Left lung (tissue), 10 donors: Measurements from ENCODE around the gene MYB. TPM values are rescaled to one million over a fixed set of nuclear protein-coding genes. Genes with fewer than 3 reads are reported as not detected.

ENCODE experiments used
- ATAC-seq: fragments of 200-7000 bp; cut with Tn5 transposase; one replicate; pipeline ENCODE4 v1.9.1; 2020; ENCODE audit warnings: moderate library complexity
- DNase-seq, 4 donors: peaks; one replicate each; pipeline ENCODE4 v3.0.0-alpha.2; 2013 to 2020
- H3K27ac ChIP-seq, 2 donors: fragments of 200-600 bp; sonication (generic) in 1 of 2; one replicate each; pipeline versions ENCODE4 v1.5.0 to v1.8.0; 2020 to 2021
- H3K27me3 ChIP-seq, 2 donors: fragments of 200-600 bp; sonication (generic) in 1 of 2; one replicate each; pipeline versions ENCODE4 v1.5.0 to v1.8.0; 2020 to 2021
- H3K36me3 ChIP-seq, 2 donors: fragments of 200-600 bp; sonication (generic) in 1 of 2; one replicate each; pipeline versions ENCODE4 v1.5.0 to v1.8.0; 2020 to 2021
- H3K4me1 ChIP-seq, 2 donors: fragments of 200-600 bp; one replicate each; pipeline ENCODE4 v1.8.0; 2021
- H3K4me3 ChIP-seq, 2 donors: fragments of 200-600 bp; sonication (generic) in 1 of 2; one replicate each; pipeline versions ENCODE4 v1.5.0 to v1.8.0; 2020 to 2021; ENCODE audit warnings: mild to moderate bottlenecking in 1 of 2
- H3K9me3 ChIP-seq, 2 donors: fragments of 200-600 bp; sonication (generic) in 1 of 2; one replicate each; pipeline versions ENCODE4 v1.5.0 to v1.8.0; 2020 to 2021
- intact Hi-C, 2 donors: fragments of 100-400 bp; cut with DNase I; formaldehyde crosslinking; loops; one replicate each; pipeline versions ENCODE4 v1.11.2 to v1.14.2; 2022
- polyA plus RNA-seq, 6 donors: library from polyadenylated mRNA; unstranded; fragments of 120-200 nt; gene quantifications; one replicate each; pipeline ENCODE4 v1.2.1, GENCODE V29; 2013; ENCODE audit not compliant: insufficient read length in 6 of 6
- total RNA-seq, 2 donors: library from RNA; stranded (reverse); fragmentation: NEBNext Ultra II Directional; extraction: Animal tissue kit (Norgen Biotek cat#: 25700); gene quantifications; one replicate each; pipeline ENCODE4 v1.2.1, GENCODE V29; 2021
- TF ChIP-seq, protein P1 (sequence below), 2 donors: fragments of 200-600 bp; sonication (generic) in 1 of 2; IDR thresholded peaks; one replicate each; pipeline versions ENCODE4 v1.5.0 to v1.8.0; 2021; ENCODE audit warnings: antibody characterized with exemption in 2 of 2
- donor health status: DM: no; HTN: yes; CAD: no.
- donor health status: DM: no; HTN: no; CAD: no.

The MYB gene
- total and polyA plus RNA-seq, 8 donors: 1.3 to 6.4 (median 3.7) TPM

DNA sequence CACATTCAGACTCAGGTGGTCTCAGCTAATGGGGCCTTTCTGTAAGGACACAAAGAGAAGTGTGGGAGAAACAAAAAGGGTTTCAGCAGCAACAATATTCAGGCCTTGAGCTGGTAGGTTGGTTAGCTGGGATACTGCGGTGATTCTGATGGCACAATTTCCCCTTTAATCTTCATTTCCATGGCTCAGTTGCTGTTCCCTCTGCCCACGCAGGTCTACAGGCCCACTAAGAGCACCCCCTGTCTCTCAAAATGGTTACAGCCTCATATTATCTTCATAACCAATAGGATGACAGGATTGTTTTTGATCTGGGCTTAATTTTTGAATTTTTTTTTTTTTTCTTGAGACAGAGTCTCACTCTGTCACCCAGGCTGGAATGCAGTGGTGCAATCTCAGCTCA is 48.9 kb downstream of the MYB start:
- H3K27me3 ChIP-seq: no peaks in the 10 kb centered on the region
- TF ChIP-seq, protein P1, sequence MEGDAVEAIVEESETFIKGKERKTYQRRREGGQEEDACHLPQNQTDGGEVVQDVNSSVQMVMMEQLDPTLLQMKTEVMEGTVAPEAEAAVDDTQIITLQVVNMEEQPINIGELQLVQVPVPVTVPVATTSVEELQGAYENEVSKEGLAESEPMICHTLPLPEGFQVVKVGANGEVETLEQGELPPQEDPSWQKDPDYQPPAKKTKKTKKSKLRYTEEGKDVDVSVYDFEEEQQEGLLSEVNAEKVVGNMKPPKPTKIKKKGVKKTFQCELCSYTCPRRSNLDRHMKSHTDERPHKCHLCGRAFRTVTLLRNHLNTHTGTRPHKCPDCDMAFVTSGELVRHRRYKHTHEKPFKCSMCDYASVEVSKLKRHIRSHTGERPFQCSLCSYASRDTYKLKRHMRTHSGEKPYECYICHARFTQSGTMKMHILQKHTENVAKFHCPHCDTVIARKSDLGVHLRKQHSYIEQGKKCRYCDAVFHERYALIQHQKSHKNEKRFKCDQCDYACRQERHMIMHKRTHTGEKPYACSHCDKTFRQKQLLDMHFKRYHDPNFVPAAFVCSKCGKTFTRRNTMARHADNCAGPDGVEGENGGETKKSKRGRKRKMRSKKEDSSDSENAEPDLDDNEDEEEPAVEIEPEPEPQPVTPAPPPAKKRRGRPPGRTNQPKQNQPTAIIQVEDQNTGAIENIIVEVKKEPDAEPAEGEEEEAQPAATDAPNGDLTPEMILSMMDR (IDR thresholded peaks at IDR 0.05): no peak
- ATAC-seq (no peak), DNase-seq (no peak)
- H3K4me3 ChIP-seq: no peak overlapping the region
- H3K4me1 ChIP-seq: no peaks in the 10 kb centered on the region
- H3K36me3 ChIP-seq: no peaks in the 10 kb centered on the region
- H3K9me3 ChIP-seq: no peaks in the 10 kb centered on the region
- intact Hi-C loops: no loop called here
- no peak overlapping the region for H3K27ac ChIP-seq

DNA sequence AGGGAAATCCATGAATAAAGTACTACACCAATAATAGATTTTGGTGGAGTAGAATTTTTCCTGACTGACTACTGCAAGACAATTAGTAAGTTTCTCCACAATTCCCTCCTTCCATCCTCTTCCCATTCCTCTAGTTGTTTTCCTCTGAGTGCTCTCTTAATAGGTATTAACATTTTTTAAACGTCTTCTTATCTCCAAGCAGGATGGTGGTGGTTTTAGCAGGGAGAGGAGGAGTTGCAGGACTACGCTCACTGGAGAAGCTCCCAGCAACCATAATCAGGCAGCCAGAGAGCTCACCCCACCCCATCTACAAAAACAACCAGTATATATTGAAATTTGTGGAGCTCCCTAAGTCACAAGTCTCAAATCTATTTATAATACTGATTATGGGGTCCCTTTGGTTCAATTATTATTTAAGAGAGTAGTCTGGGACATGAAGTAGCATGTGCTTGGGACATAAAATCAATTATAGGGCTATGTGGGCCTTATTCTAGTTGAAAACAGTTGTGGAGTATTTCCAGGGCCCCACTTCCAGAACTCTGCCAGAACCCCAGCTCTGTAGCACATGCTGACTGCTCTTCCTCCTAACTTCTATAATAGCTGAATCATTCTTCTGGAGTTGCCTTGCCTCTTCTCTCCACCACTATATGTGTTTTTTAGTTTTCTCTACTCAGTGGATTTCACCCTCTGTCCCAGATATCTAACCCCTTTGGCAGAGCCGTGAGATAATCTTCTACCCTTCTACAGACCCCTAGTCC is 49.8 kb downstream of the MYB start:
- H3K4me3 ChIP-seq: no peak overlapping the region
- H3K27ac ChIP-seq: no peak overlapping the region
- ATAC-seq (no peak), DNase-seq (no peak)
- TF ChIP-seq, protein P1 (IDR thresholded peaks at IDR 0.05): no peak
- no peaks in the 10 kb centered on the region for H3K4me1 ChIP-seq
- H3K27me3 ChIP-seq: no peaks in the 10 kb centered on the region
- no peaks in the 10 kb centered on the region for H3K36me3 ChIP-seq
- intact Hi-C loops: no loop called here
- H3K9me3 ChIP-seq: no peaks in the 10 kb centered on the region

DNA sequence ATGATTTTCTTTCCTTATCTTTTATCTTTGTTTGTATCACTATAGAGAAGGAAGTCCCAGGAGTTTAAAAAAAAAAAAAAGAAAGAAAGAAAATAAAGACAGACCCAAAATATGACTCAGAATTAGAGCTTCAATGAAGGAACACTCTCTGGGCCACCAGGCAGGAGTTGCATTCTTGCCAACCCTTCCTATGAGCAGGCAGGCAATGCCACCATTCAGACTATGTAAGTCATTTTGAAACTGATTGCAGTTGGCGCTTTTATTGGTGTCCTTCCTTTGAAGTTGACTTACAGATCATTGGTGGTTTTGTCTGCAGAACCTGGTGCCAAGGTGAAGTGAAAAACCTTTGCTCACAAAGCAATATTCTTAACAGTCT is 50.3 kb downstream of the MYB start:
- H3K27ac ChIP-seq: no peak overlapping the region
- intact Hi-C loops: no loop called here
- H3K27me3 ChIP-seq: no peaks in the 10 kb centered on the region
- H3K4me1 ChIP-seq: no peaks in the 10 kb centered on the region
- DNase-seq (no peak), ATAC-seq (no peak)
- TF ChIP-seq, protein P1 (IDR thresholded peaks at IDR 0.05): no peak
- H3K36me3 ChIP-seq: no peaks in the 10 kb centered on the region
- no peak overlapping the region for H3K4me3 ChIP-seq
- no peaks in the 10 kb centered on the region for H3K9me3 ChIP-seq

DNA sequence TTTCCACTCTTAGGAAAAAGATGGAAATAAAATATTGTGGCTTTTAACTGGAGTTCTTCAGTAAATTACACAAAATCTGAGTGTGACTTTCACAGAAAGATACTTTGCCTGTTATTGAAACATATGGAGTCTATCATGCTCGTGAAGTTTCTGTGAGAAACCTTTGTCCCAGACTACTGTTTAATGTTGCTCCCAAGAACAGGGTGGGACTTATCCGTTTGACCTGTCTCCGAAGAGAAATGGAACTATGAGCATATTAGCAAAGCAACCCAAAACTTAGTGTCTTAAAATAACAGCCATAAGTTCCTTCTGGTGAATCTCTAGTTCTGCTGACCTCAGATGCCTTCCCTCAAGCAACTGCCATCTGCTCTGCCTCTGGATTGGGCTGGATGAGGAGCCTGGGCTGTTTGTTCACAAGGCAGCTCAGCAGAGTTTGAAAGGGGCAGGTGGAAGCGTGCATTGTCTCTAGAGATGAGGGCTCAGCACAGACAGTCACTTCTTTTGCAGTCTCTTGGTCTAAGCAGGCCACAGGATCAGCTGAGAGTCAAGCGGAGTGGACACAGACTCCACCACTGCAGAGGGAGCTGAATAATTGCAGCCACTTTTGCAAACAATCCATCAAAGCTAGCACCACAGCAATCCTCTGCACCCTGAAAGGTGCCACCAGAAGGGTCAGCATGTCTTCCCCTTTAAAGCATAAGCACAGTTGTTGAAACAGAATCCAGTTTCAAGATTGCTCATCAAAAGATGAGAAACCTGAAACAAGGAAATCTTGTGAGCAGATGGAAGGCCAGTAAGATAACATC is 52.8 kb downstream of the MYB start:
- intact Hi-C loops: no loop called here
- H3K4me1 ChIP-seq: no peaks in the 10 kb centered on the region
- no peaks in the 10 kb centered on the region for H3K36me3 ChIP-seq
- no peak overlapping the region for H3K27ac ChIP-seq
- no peak overlapping the region for H3K4me3 ChIP-seq
- H3K9me3 ChIP-seq: no peaks in the 10 kb centered on the region
- TF ChIP-seq, protein P1 (IDR thresholded peaks at IDR 0.05): no peak
- ATAC-seq: no peak
- H3K27me3 ChIP-seq: no peaks in the 10 kb centered on the region
- DNase-seq: no peak

DNA sequence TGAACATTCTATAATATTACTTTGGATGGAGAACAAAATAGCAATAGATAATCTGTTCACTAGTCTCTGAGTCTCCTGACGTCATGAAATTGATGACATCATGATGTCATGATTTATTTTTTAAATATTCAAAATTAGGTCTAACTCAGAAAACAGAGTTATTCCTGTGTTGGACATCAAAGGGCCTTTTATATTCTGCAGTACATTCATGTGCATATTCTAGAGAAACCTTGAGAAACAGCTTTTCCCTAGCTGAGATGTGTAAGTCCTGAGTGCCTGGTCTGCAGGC is 53.3 kb downstream of the MYB start:
- TF ChIP-seq, protein P1 (IDR thresholded peaks at IDR 0.05): no peak
- no peaks in the 10 kb centered on the region for H3K27me3 ChIP-seq
- intact Hi-C loops: no loop called here
- no peak for DNase-seq
- H3K27ac ChIP-seq: no peak overlapping the region
- no peaks in the 10 kb centered on the region for H3K9me3 ChIP-seq
- H3K4me1 ChIP-seq: no peaks in the 10 kb centered on the region
- ATAC-seq: no peak
- no peaks in the 10 kb centered on the region for H3K36me3 ChIP-seq
- no peak overlapping the region for H3K4me3 ChIP-seq
